Measurements from ENCODE around the gene CIAO2B.
A peak's percentile ranks its signal among the peaks of the same experiment; 100 is the strongest.

CIAO2B gene

GRCh38 chr16:66906916-66907836, 27.0 kb downstream of the CIAO2B start:
- no CpG with 5 or more reads among the region's 7 CpGs for WGBS, 2 donors (ENCODE audit: extremely low coverage in 2 of 2, insufficient read length in 2 of 2, insufficient replicate concordance in 1 of 2)
- Histone ChIP-seq H3K9ac (ENCODE audit: low read depth, low read length, poor library complexity) (no peak overlapping the region), H2BK120ac (ENCODE audit: low read depth, low read length) (no peak overlapping the region)

GRCh38 chr16:66905633-66906539, 28.3 kb downstream of the CIAO2B start:
- Histone ChIP-seq H3K27ac (replicated peaks; ENCODE audit: low read length) (no peak overlapping the region), H4K8ac (ENCODE audit: low read depth, low read length) (no peak overlapping the region), H3K9me3 (replicated peaks in 1 of 2; ENCODE audit: control insufficient read depth in 2 of 2, insufficient read depth in 1 of 2, low read depth in 1 of 2, low read length in 2 of 2) (no peaks in the 10 kb centered on the region), H3K79me1 (ENCODE audit: low read depth, low read length) (no peaks in the 10 kb centered on the region), H3K9ac (ENCODE audit: low read depth, low read length, poor library complexity) (no peak overlapping the region), H2BK15ac (ENCODE audit: low read length) (no peak overlapping the region), H3K4me3 (ENCODE audit: low read length in 2 of 2) (no peak overlapping the region), H4K91ac (ENCODE audit: low read depth, low read length, poor library complexity) (no peak overlapping the region), H2AFZ (ENCODE audit: low read length) (no peak overlapping the region), H3K18ac (ENCODE audit: low read length) (peak overlapping the region; percentile 15), H3K36me3 (replicated peaks in 1 of 2; ENCODE audit: control insufficient read depth in 2 of 2, insufficient read depth in 2 of 2, low read length in 2 of 2) (no peaks in the 10 kb centered on the region), H2BK12ac (ENCODE audit: low read length) (no peak overlapping the region), H3K27me3 (ENCODE audit: control insufficient read depth in 3 of 3, insufficient read depth in 3 of 3, low read depth in 1 of 3, low read length in 3 of 3) (peaks cover 0 to 49% (median 0%) of the 10 kb centered on the region in 3 experiments), H2BK120ac (ENCODE audit: low read depth, low read length) (no peak overlapping the region), H2AK5ac (ENCODE audit: low read depth, low read length) (no peak overlapping the region), H3K14ac (ENCODE audit: low read length) (no peak overlapping the region), H3K23ac (ENCODE audit: low read depth, low read length, poor library complexity) (no peak overlapping the region), H3K4ac (ENCODE audit: low read length) (no peak overlapping the region), H3K4me1 (ENCODE audit: control insufficient read depth in 2 of 2, insufficient read depth in 1 of 2, low read depth in 1 of 2, low read length in 2 of 2) (peaks cover 0 to 3% of the 10 kb centered on the region in 2 donors), H3K4me2 (ENCODE audit: insufficient read depth, low read length, poor library complexity, severe bottlenecking) (no peak overlapping the region), H2BK5ac (ENCODE audit: low read length) (no peak overlapping the region)
- no peak for DNase-seq (ENCODE audit: low spot score)
- WGBS, 2 donors (ENCODE audit: extremely low coverage in 2 of 2, insufficient read length in 2 of 2, insufficient replicate concordance in 1 of 2) = no CpG with 5 or more reads among the region's 11 CpGs

More at GRCh38 chr16:66906916-66907836, 27.0 kb downstream of the CIAO2B start:
- H3K4ac ChIP-seq (ENCODE audit: low read length) = no peak overlapping the region
- H3K79me1 ChIP-seq (ENCODE audit: low read depth, low read length) = no peaks in the 10 kb centered on the region
- H2AFZ ChIP-seq (ENCODE audit: low read length) = no peak overlapping the region
- no peak overlapping the region for H2BK12ac ChIP-seq (ENCODE audit: low read length)
- H4K91ac ChIP-seq (ENCODE audit: low read depth, low read length, poor library complexity) = no peak overlapping the region
- no peak overlapping the region for H3K4me3 ChIP-seq (ENCODE audit: low read length in 2 of 2)
- H3K4me1 ChIP-seq (ENCODE audit: control insufficient read depth in 2 of 2, insufficient read depth in 1 of 2, low read depth in 1 of 2, low read length in 2 of 2) = no peaks in the 10 kb centered on the region
- H4K8ac ChIP-seq (ENCODE audit: low read depth, low read length) = no peak overlapping the region
- DNase-seq (ENCODE audit: low spot score) = no peak
- H3K27ac ChIP-seq (replicated peaks; ENCODE audit: low read length) = no peak overlapping the region
- H2BK15ac ChIP-seq (ENCODE audit: low read length) = no peak overlapping the region
- H3K23ac ChIP-seq (ENCODE audit: low read depth, low read length, poor library complexity) = peak overlapping the region; percentile 16
- H3K27me3 ChIP-seq (ENCODE audit: control insufficient read depth in 3 of 3, insufficient read depth in 3 of 3, low read depth in 1 of 3, low read length in 3 of 3) = peaks cover 0 to 52% (median 0%) of the 10 kb centered on the region in 3 experiments
- H3K14ac ChIP-seq (ENCODE audit: low read length) = no peak overlapping the region
- H3K18ac ChIP-seq (ENCODE audit: low read length) = no peak overlapping the region
- H3K36me3 ChIP-seq (replicated peaks in 1 of 2; ENCODE audit: control insufficient read depth in 2 of 2, insufficient read depth in 2 of 2, low read length in 2 of 2) = no peaks in the 10 kb centered on the region
- H3K9me3 ChIP-seq (replicated peaks in 1 of 2; ENCODE audit: control insufficient read depth in 2 of 2, insufficient read depth in 1 of 2, low read depth in 1 of 2, low read length in 2 of 2) = no peaks in the 10 kb centered on the region
- peak overlapping the region; percentile 33 for H2BK5ac ChIP-seq (ENCODE audit: low read length)
- H3K4me2 ChIP-seq (ENCODE audit: insufficient read depth, low read length, poor library complexity, severe bottlenecking) = no peak overlapping the region
- no peak overlapping the region for H2AK5ac ChIP-seq (ENCODE audit: low read depth, low read length)

GRCh38 chr16:66904846-66905632, 29.2 kb downstream of the CIAO2B start:
- no peak for DNase-seq (ENCODE audit: low spot score)
- Histone ChIP-seq H4K8ac (ENCODE audit: low read depth, low read length) (no peak overlapping the region), H3K14ac (ENCODE audit: low read length) (no peak overlapping the region), H3K23ac (ENCODE audit: low read depth, low read length, poor library complexity) (no peak overlapping the region), H2BK120ac (ENCODE audit: low read depth, low read length) (no peak overlapping the region), H3K27me3 (ENCODE audit: control insufficient read depth in 3 of 3, insufficient read depth in 3 of 3, low read depth in 1 of 3, low read length in 3 of 3) (peaks cover 0 to 44% (median 0%) of the 10 kb centered on the region in 3 experiments), H3K18ac (ENCODE audit: low read length) (peak overlapping the region; percentile 11), H2AFZ (ENCODE audit: low read length) (peak overlapping the region; percentile 25), H3K4ac (ENCODE audit: low read length) (no peak overlapping the region), H3K27ac (replicated peaks; ENCODE audit: low read length) (no peak overlapping the region), H2BK5ac (ENCODE audit: low read length) (no peak overlapping the region), H3K79me1 (ENCODE audit: low read depth, low read length) (no peaks in the 10 kb centered on the region), H2AK5ac (ENCODE audit: low read depth, low read length) (no peak overlapping the region), H3K9ac (ENCODE audit: low read depth, low read length, poor library complexity) (no peak overlapping the region), H3K4me1 (ENCODE audit: control insufficient read depth in 2 of 2, insufficient read depth in 1 of 2, low read depth in 1 of 2, low read length in 2 of 2) (peaks cover 2 to 10% of the 10 kb centered on the region in 2 donors), H3K4me2 (ENCODE audit: insufficient read depth, low read length, poor library complexity, severe bottlenecking) (no peak overlapping the region), H3K36me3 (replicated peaks in 1 of 2; ENCODE audit: control insufficient read depth in 2 of 2, insufficient read depth in 2 of 2, low read length in 2 of 2) (no peaks in the 10 kb centered on the region), H4K91ac (ENCODE audit: low read depth, low read length, poor library complexity) (no peak overlapping the region), H3K4me3 (ENCODE audit: low read length in 2 of 2) (no peak overlapping the region), H3K9me3 (replicated peaks in 1 of 2; ENCODE audit: control insufficient read depth in 2 of 2, insufficient read depth in 1 of 2, low read depth in 1 of 2, low read length in 2 of 2) (no peaks in the 10 kb centered on the region), H2BK12ac (ENCODE audit: low read length) (no peak overlapping the region), H2BK15ac (ENCODE audit: low read length) (no peak overlapping the region)
- WGBS, 2 donors (ENCODE audit: extremely low coverage in 2 of 2, insufficient read length in 2 of 2, insufficient replicate concordance in 1 of 2) = no CpG with 5 or more reads among the region's 16 CpGs

All from neuronal stem cell (in vitro differentiated cells).